Naive thymus-derived CD4-positive, alpha-beta T cell (primary cell): ENCODE data around the gene CNTF. TPM values are rescaled to one million over a fixed set of nuclear protein-coding genes. Genes with fewer than 3 reads are reported as not detected.

Source experiments
- ATAC-seq: fragments of 150-1000 bp; cut with Tn5 transposase; 2 replicates; pipeline ENCODE4 v1.10.0; 2021; ENCODE audit warnings: mild to moderate bottlenecking, moderate library complexity
- CTCF ChIA-PET: fragments of 350-600 bp; sonication (Branson Sonifier 250); formaldehyde crosslinking; loops from one replicate; lab custom pipeline; 2021; ENCODE audit warnings: antibody characterized with exemption; lab: Charles Lee
- POLR2A ChIA-PET: fragments of 350-600 bp; sonication (Branson Sonifier 250); formaldehyde crosslinking; loops from one replicate; lab custom pipeline; 2021; ENCODE audit warnings: antibody characterized with exemption, inconsistent platforms; lab: Charles Lee
- DNase-seq, 9 donors: peaks; one replicate each; pipeline versions ENCODE4 v3.0.0 to v3.0.0-alpha.2; 2020 to 2022; ENCODE audit warnings: mixed read lengths in 1 of 9
- H3K27ac ChIP-seq: one replicate; pipeline ENCODE4 v1.7.0; 2013; ENCODE audit warnings: mild to moderate bottlenecking, low read depth, low read length, moderate library complexity
- H3K27me3 ChIP-seq, 2 donors: one replicate each; pipeline ENCODE4 v1.7.0; 2013; ENCODE audit warnings: low read length in 2 of 2, mild to moderate bottlenecking in 2 of 2, moderate library complexity in 2 of 2; ENCODE audit not compliant: control insufficient read depth in 2 of 2, insufficient read depth in 2 of 2
- H3K36me3 ChIP-seq, 3 experiments: 1 replicate in 2 of 3; 2 replicates in 1 of 3; pipeline ENCODE4 v1.7.0; 2013; ENCODE audit warnings: low read length in 3 of 3, mild to moderate bottlenecking in 3 of 3, moderate library complexity in 1 of 3; ENCODE audit not compliant: insufficient read depth in 3 of 3, control insufficient read depth in 2 of 3
- H3K4me1 ChIP-seq, 2 donors: one replicate each; pipeline ENCODE4 v1.7.0; 2013; ENCODE audit warnings: low read length in 2 of 2, mild to moderate bottlenecking in 2 of 2, moderate library complexity in 1 of 2; ENCODE audit not compliant: control insufficient read depth in 2 of 2, insufficient read depth in 2 of 2
- H3K4me3 ChIP-seq: 2 replicates; pipeline ENCODE4 v1.7.0; 2013; ENCODE audit warnings: mild to moderate bottlenecking, low read length
- H3K9me3 ChIP-seq, 3 experiments: 1 replicate in 2 of 3; 2 replicates in 1 of 3; pipeline ENCODE4 v1.7.0; 2013; ENCODE audit warnings: low read length in 3 of 3; ENCODE audit not compliant: control insufficient read depth in 2 of 3
- H3K27ac Mint-ChIP-seq, 9 donors: one replicate each; pipeline ENCODE4 v1.8.0; 2020 to 2022; ENCODE audit warnings: mixed read lengths in 9 of 9, mild to moderate bottlenecking in 8 of 9, moderate library complexity in 5 of 9, inconsistent platforms in 2 of 9
- H3K27me3 Mint-ChIP-seq, 5 donors: one replicate each; pipeline ENCODE4 v1.8.0; 2021 to 2022; ENCODE audit warnings: mixed read lengths in 5 of 5, mild to moderate bottlenecking in 1 of 5
- H3K36me3 Mint-ChIP-seq, 5 donors: one replicate each; pipeline ENCODE4 v1.8.0; 2020 to 2022; ENCODE audit warnings: mixed read lengths in 5 of 5, mild to moderate bottlenecking in 3 of 5, inconsistent platforms in 1 of 5
- H3K4me1 Mint-ChIP-seq, 7 donors: one replicate each; pipeline ENCODE4 v1.8.0; 2020 to 2022; ENCODE audit warnings: mixed read lengths in 7 of 7, mild to moderate bottlenecking in 3 of 7, inconsistent platforms in 1 of 7
- H3K4me3 Mint-ChIP-seq, 10 donors: one replicate each; pipeline ENCODE4 v1.8.0; 2020 to 2022; ENCODE audit warnings: mild to moderate bottlenecking in 10 of 10, mixed read lengths in 10 of 10, moderate library complexity in 6 of 10, inconsistent platforms in 2 of 10
- H3K9me3 Mint-ChIP-seq, 11 donors: one replicate each; pipeline ENCODE4 v1.8.0; 2020 to 2022; ENCODE audit warnings: mixed read lengths in 11 of 11, mild to moderate bottlenecking in 4 of 11, inconsistent platforms in 1 of 11, moderate library complexity in 1 of 11
- intact Hi-C, 2 donors: fragments of 100-400 bp; cut with micrococcal nuclease; formaldehyde crosslinking; loops; one replicate each; pipeline ENCODE4 v1.15.1; 2023
- polyA plus RNA-seq, 2 donors: library from polyadenylated mRNA; unstranded; fragments of 300-500 nt; fragmentation: Illumina TruSeq; gene quantifications; one replicate each; pipeline ENCODE4 v1.2.3, GENCODE V29; 2021
- total RNA-seq, 6 experiments: library from RNA in 5 of 6; stranded (reverse) in 5 of 6; gene quantifications; 1 replicate in 5 of 6; 2 replicates in 1 of 6; pipeline ENCODE4 v1.2.3 and lab custom pipeline; 2021 to 2026

Gene CNTF
- total and polyA plus RNA-seq, 7 experiments from 2014 or later = 0.10 to 4.9 (median 3.7) TPM; not detected in 1

- H3K4me3 ChIP-seq = peak overlapping the region; percentile 99
- Mint-ChIP-seq H3K4me3 (peak overlapping the region; percentile 95 to 100 (median 98)), H3K36me3 (peaks cover 0 to 29% (median 0%) of the 10 kb centered on the region in 5 donors), H3K4me1 (peaks cover 27 to 76% (median 68%) of the 10 kb centered on the region in 7 donors), H3K27me3 (peaks cover 0 to 5% (median 0%) of the 10 kb centered on the region in 5 donors), H3K27ac (peak overlapping the region; percentile 98 to 100 (median 99)), H3K9me3 (peaks cover 0 to 10% (median 0%) of the 10 kb centered on the region in 11 donors)
- H3K27ac ChIP-seq = peak overlapping the region; percentile 98
- DNase-seq = no peak
- CTCF ChIA-PET = interaction anchor here (0.6 to 3.3 kb wide), 6 partner anchors 9 to 215 kb away, joined by 3 to 26 read pairs (median 6); no protein-coding TSS in a partner anchor
- no peaks in the 10 kb centered on the region for H3K9me3 ChIP-seq
- peaks cover 38 to 48% of the 10 kb centered on the region in 2 donors for H3K4me1 ChIP-seq
- intact Hi-C loops = loop anchor here (1.0 to 10.0 kb wide), 6 partner anchors 98 to 1240 kb away; partner anchors contain the start of genes P2RX3 (in 1 of the 2), SLC43A3 (in 1 of the 2) and SSRP1 (in 1 of the 2)
- ATAC-seq = no peak
- H3K36me3 ChIP-seq = peaks cover 0 to 4% (median 0%) of the 10 kb centered on the region in 3 experiments
- H3K27me3 ChIP-seq = no peaks in the 10 kb centered on the region
- POLR2A ChIA-PET = interaction anchor here (0.6 to 8.6 kb wide), 14 partner anchors 9 to 1041 kb away, joined by 3 to 140 read pairs (median 6); partner anchors contain the start of gene SELENOH
Measured at GRCh38 chr11:58576887-58577471, 45.5 kb upstream of the CNTF start.

GRCh38 chr11:58577555-58578135, 44.8 kb upstream of the CNTF start:
- H3K9me3 ChIP-seq = no peaks in the 10 kb centered on the region
- H3K27me3 ChIP-seq = no peaks in the 10 kb centered on the region
- peak overlapping the region; percentile 95 to 100 (median 98) for H3K4me3 Mint-ChIP-seq
- H3K9me3 Mint-ChIP-seq = peaks cover 0 to 10% (median 0%) of the 10 kb centered on the region in 11 donors
- peak overlapping the region; percentile 98 to 100 (median 99) for H3K27ac Mint-ChIP-seq
- H3K4me3 ChIP-seq = peak overlapping the region; percentile 99
- peaks cover 42 to 51% of the 10 kb centered on the region in 2 donors for H3K4me1 ChIP-seq
- peaks cover 0 to 5% (median 0%) of the 10 kb centered on the region in 5 donors for H3K27me3 Mint-ChIP-seq
- ATAC-seq (peak; percentile 37), DNase-seq (peak in 8 of 9 donors; percentile 60 to 85 (median 71))
- peaks cover 0 to 4% (median 0%) of the 10 kb centered on the region in 3 experiments for H3K36me3 ChIP-seq
- ChIA-PET POLR2A (interaction anchor here (0.5 to 8.6 kb wide), 21 partner anchors 10 to 1252 kb away, joined by 3 to 140 read pairs (median 4); partner anchors contain the start of genes MED19, OSBP, SELENOH and TMX2), CTCF (interaction anchor here (0.6 to 3.3 kb wide), 7 partner anchors 10 to 53 kb away, joined by 3 to 26 read pairs (median 6); no protein-coding TSS in a partner anchor)
- peak overlapping the region; percentile 98 for H3K27ac ChIP-seq
- H3K4me1 Mint-ChIP-seq = peaks cover 26 to 78% (median 70%) of the 10 kb centered on the region in 7 donors
- H3K36me3 Mint-ChIP-seq = peaks cover 0 to 28% (median 0%) of the 10 kb centered on the region in 5 donors
- intact Hi-C loops = loop anchor here (1.0 to 10.0 kb wide), 23 partner anchors 52 to 1252 kb away; partner anchors contain the start of genes CLP1 (in 2 of the 2), MED19 (in 2 of the 2), PATL1 (in 2 of the 2) and SELENOH (in 2 of the 2)

GRCh38 chr11:58578136-58578634, 44.3 kb upstream of the CNTF start:
- Mint-ChIP-seq H3K4me3 (peak overlapping the region; percentile 95 to 100 (median 98)), H3K36me3 (peaks cover 0 to 28% (median 0%) of the 10 kb centered on the region in 5 donors)
- POLR2A ChIA-PET = interaction anchor here (0.5 to 8.6 kb wide), 21 partner anchors 10 to 1253 kb away, joined by 3 to 140 read pairs (median 4); partner anchors contain the start of genes MED19, OSBP, SELENOH and TMX2

DNA sequence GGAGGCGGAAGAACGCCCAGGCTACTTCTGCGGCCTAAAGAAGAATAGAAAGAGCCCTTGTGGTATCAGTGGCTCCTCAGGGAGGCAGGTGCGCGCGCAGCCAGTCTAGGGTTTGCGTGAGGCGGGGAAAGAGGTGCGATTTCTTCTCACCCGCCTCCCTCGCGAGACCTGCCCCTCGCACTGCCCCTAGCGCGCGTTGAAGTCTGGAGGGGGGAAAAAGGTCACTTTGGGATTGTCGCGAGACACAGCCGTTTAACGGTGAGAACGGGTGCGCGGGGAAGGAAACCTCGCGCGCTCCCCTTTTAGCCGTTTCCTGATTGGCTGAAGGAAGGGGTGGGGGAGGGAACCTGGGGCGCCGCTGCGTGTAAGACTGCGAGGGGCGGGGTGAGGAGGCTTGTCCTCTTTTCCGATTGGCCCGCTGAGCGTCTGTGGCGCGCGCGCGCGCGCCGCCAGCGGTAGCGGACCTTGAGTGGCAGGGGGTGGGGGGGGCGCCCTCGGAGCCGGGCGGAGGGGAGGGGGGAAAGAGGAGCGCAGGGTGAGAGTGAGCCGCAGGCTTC, 43.8 kb upstream of the CNTF start, which contains the start of gene ZFP91:
Gene ZFP91 (plus strand): TSS at position 429 of the 557 bp plus-strand sequence. CDS start 219 bp downstream, outside the sequence.
- Histone ChIP-seq H3K27me3 (no peaks in the 10 kb centered on the region), H3K4me1 (peaks cover 42 to 59% of the 10 kb centered on the region in 2 donors), H3K36me3 (peaks cover 0 to 4% (median 0%) of the 10 kb centered on the region in 3 experiments), H3K27ac (peak within 1 kb of the TSS; percentile 98), H3K9me3 (no peaks in the 10 kb centered on the region), H3K4me3 (peak within 1 kb of the TSS; percentile 99)
- ChIA-PET POLR2A (interaction anchor here (1.0 to 8.6 kb wide), 11 partner anchors 11 to 1253 kb away, joined by 3 to 140 read pairs (median 4); partner anchors contain the start of genes OSBP and SELENOH), CTCF (interaction anchor here (0.6 to 3.3 kb wide), 6 partner anchors 11 to 148 kb away, joined by 3 to 27 read pairs (median 15); no protein-coding TSS in a partner anchor)
- peak within 1 kb of the TSS; percentile 98 to 100 (median 100) for H3K27ac Mint-ChIP-seq
- H3K4me1 Mint-ChIP-seq = peaks cover 31 to 81% (median 74%) of the 10 kb centered on the region in 7 donors
- H3K9me3 Mint-ChIP-seq = peaks cover 0 to 10% (median 0%) of the 10 kb centered on the region in 11 donors
- DNase-seq (peak; percentile 84 to 98 (median 94)), ATAC-seq (peak; percentile 74)
- peak within 1 kb of the TSS; percentile 95 to 100 (median 98) for H3K4me3 Mint-ChIP-seq
- intact Hi-C loops = loop anchor here (1.0 to 10.0 kb wide), 24 partner anchors 10 to 1253 kb away; partner anchors contain the start of genes CLP1 (in 2 of the 2), MED19 (in 2 of the 2), PATL1 (in 2 of the 2) and SELENOH (in 2 of the 2)
- peaks cover 0 to 24% (median 0%) of the 10 kb centered on the region in 5 donors for H3K36me3 Mint-ChIP-seq
- peaks cover 0 to 5% (median 0%) of the 10 kb centered on the region in 5 donors for H3K27me3 Mint-ChIP-seq

More at GRCh38 chr11:58578136-58578634, 44.3 kb upstream of the CNTF start:
- CTCF ChIA-PET = interaction anchor here (1.1 to 3.3 kb wide), 6 partner anchors 10 to 54 kb away, joined by 3 to 26 read pairs (median 7); no protein-coding TSS in a partner anchor
- H3K36me3 ChIP-seq = peaks cover 0 to 4% (median 0%) of the 10 kb centered on the region in 3 experiments
- H3K4me1 ChIP-seq = peaks cover 42 to 56% of the 10 kb centered on the region in 2 donors
- peaks cover 28 to 81% (median 74%) of the 10 kb centered on the region in 7 donors for H3K4me1 Mint-ChIP-seq
- DNase-seq (peak in 7 of 9 donors; percentile 92 to 98 (median 97)), ATAC-seq (peak; percentile 58)
- H3K9me3 Mint-ChIP-seq = peaks cover 0 to 10% (median 0%) of the 10 kb centered on the region in 11 donors
- peak overlapping the region; percentile 99 for H3K4me3 ChIP-seq
- peak overlapping the region; percentile 98 to 100 (median 99) for H3K27ac Mint-ChIP-seq
- intact Hi-C loops = loop anchor here (1.0 to 10.0 kb wide), 22 partner anchors 53 to 1253 kb away; partner anchors contain the start of genes CLP1 (in 2 of the 2), MED19 (in 2 of the 2), PATL1 (in 2 of the 2) and SELENOH (in 2 of the 2)
- no peaks in the 10 kb centered on the region for H3K9me3 ChIP-seq
- H3K27me3 Mint-ChIP-seq = peaks cover 0 to 5% (median 0%) of the 10 kb centered on the region in 5 donors
- H3K27ac ChIP-seq = peak overlapping the region; percentile 98
- no peaks in the 10 kb centered on the region for H3K27me3 ChIP-seq
